SK-N-SH treated with all-trans-retinoic acid at 6 μM for 48 hours (cell line): ENCODE results near the gene ATG10.

Experiments
- ATAC-seq: fragments of 200-7000 bp; cut with Tn5 transposase; 3 replicates; pipeline ENCODE4 v1.9.1; 2020; ENCODE audit warnings: mild to moderate bottlenecking, moderate library complexity
- ARNTL ChIP-seq: fragments of 450-650 bp; formaldehyde crosslinking; IDR thresholded peaks from 2 replicates; pipeline ENCODE4 v1.5.0; 2020; ENCODE audit warnings: low read depth, mild to moderate bottlenecking, moderate library complexity, borderline replicate concordance
- BACH2 ChIP-seq: fragments of 250-450 bp; sonication (Bioruptor Pico); IDR thresholded peaks from 2 replicates; pipeline ENCODE4 v1.9.0; 2021; ENCODE audit warnings: mild to moderate bottlenecking, borderline replicate concordance
- CSDC2 ChIP-seq: fragments of 250-450 bp; sonication (Bioruptor Pico); IDR thresholded peaks from 2 replicates; pipeline ENCODE4 v1.5.0; 2020; ENCODE audit warnings: mild to moderate bottlenecking, moderate library complexity
- CSRNP3 ChIP-seq: fragments of 250-450 bp; sonication (Bioruptor Pico); IDR thresholded peaks from 2 replicates; pipeline ENCODE4 v1.5.1; 2021; ENCODE audit warnings: mild to moderate bottlenecking, moderate library complexity
- ESRRG ChIP-seq: fragments of 250-450 bp; sonication (Bioruptor Pico); IDR thresholded peaks from 2 replicates; pipeline ENCODE4 v1.6.1; 2021; ENCODE audit warnings: mild to moderate bottlenecking
- ISL1 ChIP-seq: fragments of 250-450 bp; sonication (Bioruptor Pico); IDR thresholded peaks from 2 replicates; pipeline ENCODE4 v2.1.2; 2022; ENCODE audit warnings: mild to moderate bottlenecking, moderate library complexity
- PPARA ChIP-seq: fragments of 250-450 bp; sonication (Bioruptor Pico); IDR thresholded peaks from 2 replicates; pipeline ENCODE4 v1.5.0; 2020; ENCODE audit warnings: mild to moderate bottlenecking, borderline replicate concordance
- RARB ChIP-seq: fragments of 250-450 bp; sonication (Bioruptor Pico); IDR thresholded peaks from 2 replicates; pipeline ENCODE4 v1.8.0; 2021; ENCODE audit warnings: mild to moderate bottlenecking, moderate library complexity
- TCF4 ChIP-seq: fragments of 250-450 bp; sonication (Bioruptor Pico); IDR thresholded peaks from 2 replicates; pipeline ENCODE4 v1.8.0; 2021; ENCODE audit warnings: mild to moderate bottlenecking, moderate library complexity, borderline replicate concordance
- TOX ChIP-seq: fragments of 250-450 bp; sonication (Bioruptor Pico); IDR thresholded peaks from 2 replicates; pipeline ENCODE4 v1.8.0; 2021; ENCODE audit warnings: mild to moderate bottlenecking, moderate library complexity, borderline replicate concordance
- TSHZ2 ChIP-seq: fragments of 250-450 bp; sonication (Bioruptor Pico); IDR thresholded peaks from 2 replicates; pipeline ENCODE4 v1.5.0; 2020; ENCODE audit warnings: mild to moderate bottlenecking, moderate library complexity
- ZC3H10 ChIP-seq: fragments of 250-450 bp; sonication (Bioruptor Pico); IDR thresholded peaks from 2 replicates; pipeline ENCODE4 v1.5.1; 2021; ENCODE audit warnings: mild to moderate bottlenecking, moderate library complexity
- ZFP3 ChIP-seq: fragments of 250-450 bp; sonication (Bioruptor Pico); IDR thresholded peaks from 2 replicates; pipeline ENCODE4 v1.5.0; 2020; ENCODE audit warnings: mild to moderate bottlenecking, moderate library complexity
- ZFP30 ChIP-seq: fragments of 450-650 bp; formaldehyde crosslinking; IDR thresholded peaks from 2 replicates; pipeline ENCODE4 v1.5.0; 2022; ENCODE audit warnings: mild to moderate bottlenecking, moderate library complexity
- ZNF565 ChIP-seq: fragments of 450-650 bp; formaldehyde crosslinking; conservative IDR thresholded peaks from 2 replicates; pipeline ENCODE4 v1.5.0; 2020; ENCODE audit warnings: low read depth, mild to moderate bottlenecking, moderate library complexity
- ZNF70 ChIP-seq: fragments of 450-650 bp; formaldehyde crosslinking; IDR thresholded peaks from 2 replicates; pipeline ENCODE4 v1.5.0; 2020; ENCODE audit warnings: mild to moderate bottlenecking, moderate library complexity
- TF ChIP-seq, protein P1 (sequence below): fragments of 250-450 bp; sonication (Bioruptor Pico); IDR thresholded peaks from 2 replicates; pipeline ENCODE4 v1.8.0; 2021; ENCODE audit warnings: low read depth, mild to moderate bottlenecking, moderate library complexity, borderline replicate concordance
- TF ChIP-seq, protein P2 (sequence below): fragments of 250-450 bp; sonication (Bioruptor Pico); IDR thresholded peaks from 2 replicates; pipeline ENCODE4 v1.5.1; 2020; ENCODE audit warnings: low read depth, mild to moderate bottlenecking, moderate library complexity
- TF ChIP-seq, protein P3 (sequence below): fragments of 250-450 bp; sonication (Bioruptor Pico); IDR thresholded peaks from 2 replicates; pipeline ENCODE4 v1.8.0; 2020; ENCODE audit warnings: mild to moderate bottlenecking, moderate library complexity, borderline replicate concordance

The ATG10 gene

DNA sequence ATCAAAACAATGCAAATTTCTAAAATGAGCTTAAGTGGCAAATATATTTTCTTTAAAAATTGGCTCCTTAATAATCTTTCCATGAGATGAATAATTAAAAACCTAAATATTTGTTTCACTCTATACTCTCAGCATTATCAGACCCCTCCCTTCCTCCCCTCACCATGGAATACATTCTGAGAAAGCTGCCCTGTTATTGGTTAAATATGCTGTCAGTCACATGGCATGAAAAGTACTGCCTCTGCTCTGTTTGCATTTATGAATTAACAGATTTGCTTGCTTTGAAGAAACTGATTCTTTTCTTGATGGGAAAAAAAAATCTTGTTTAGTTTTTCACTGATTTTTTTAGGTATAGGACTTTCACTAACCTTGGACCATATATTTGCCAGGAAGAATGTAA is 323.3 kb downstream of the ATG10 start:
- ATAC-seq: no peak
- TF ChIP-seq ZFP30 (no peak), ZC3H10 (CRISPR knock-in tag) (no peak), ESRRG (no peak), CSDC2 (CRISPR knock-in tag) (no peak), TOX (CRISPR knock-in tag) (no peak), TCF4 (CRISPR knock-in tag) (no peak), ARNTL (CRISPR knock-in tag) (no peak)
- TF ChIP-seq, protein P1, sequence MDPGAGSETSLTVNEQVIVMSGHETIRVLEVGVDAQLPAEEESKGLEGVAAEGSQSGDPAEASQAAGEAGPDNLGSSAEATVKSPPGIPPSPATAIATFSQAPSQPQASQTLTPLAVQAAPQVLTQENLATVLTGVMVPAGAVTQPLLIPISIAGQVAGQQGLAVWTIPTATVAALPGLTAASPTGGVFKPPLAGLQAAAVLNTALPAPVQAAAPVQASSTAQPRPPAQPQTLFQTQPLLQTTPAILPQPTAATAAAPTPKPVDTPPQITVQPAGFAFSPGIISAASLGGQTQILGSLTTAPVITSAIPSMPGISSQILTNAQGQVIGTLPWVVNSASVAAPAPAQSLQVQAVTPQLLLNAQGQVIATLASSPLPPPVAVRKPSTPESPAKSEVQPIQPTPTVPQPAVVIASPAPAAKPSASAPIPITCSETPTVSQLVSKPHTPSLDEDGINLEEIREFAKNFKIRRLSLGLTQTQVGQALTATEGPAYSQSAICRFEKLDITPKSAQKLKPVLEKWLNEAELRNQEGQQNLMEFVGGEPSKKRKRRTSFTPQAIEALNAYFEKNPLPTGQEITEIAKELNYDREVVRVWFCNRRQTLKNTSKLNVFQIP: no peak

DNA sequence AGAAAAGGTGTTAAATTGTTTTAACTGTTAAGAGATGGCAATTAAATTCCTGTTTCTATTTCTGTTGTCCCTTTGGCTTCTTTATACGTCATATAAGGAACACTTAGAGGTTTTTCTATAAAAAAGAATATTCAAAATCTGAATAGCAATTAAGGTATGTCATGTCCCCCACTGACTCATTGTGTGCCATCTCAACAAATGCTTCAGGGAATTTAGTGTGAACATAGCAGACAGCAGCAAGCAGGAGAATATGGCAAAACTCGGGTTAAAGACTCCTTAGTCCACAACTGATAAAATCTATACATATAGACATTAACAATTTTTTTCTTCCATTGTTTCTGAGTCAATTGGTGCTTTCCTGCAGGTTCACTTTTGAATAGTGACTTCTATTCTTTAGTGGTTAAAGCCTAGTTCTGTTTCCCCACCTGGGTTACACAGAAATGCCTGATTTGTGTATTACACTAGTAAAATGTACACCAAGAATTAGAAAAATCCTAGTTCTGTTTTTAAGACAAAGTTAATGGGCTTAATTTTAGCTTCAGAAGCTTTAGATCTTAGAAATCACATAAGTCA is 324.2 kb downstream of the ATG10 start:
- ATAC-seq: no peak
- TF ChIP-seq BACH2 (CRISPR knock-in tag) (no peak), ZNF70 (no peak), CSDC2 (CRISPR knock-in tag) (no peak), CSRNP3 (CRISPR knock-in tag) (no peak), TSHZ2 (CRISPR knock-in tag) (no peak), TOX (CRISPR knock-in tag) (no peak), PPARA (CRISPR knock-in tag) (no peak), ESRRG (no peak), ISL1 (CRISPR knock-in tag) (no peak), RARB (CRISPR knock-in tag) (no peak), ZFP3 (CRISPR knock-in tag) (no peak), ARNTL (CRISPR knock-in tag) (no peak), ZNF565 (CRISPR knock-in tag) (no peak), ZFP30 (no peak)
- TF ChIP-seq, protein P2, sequence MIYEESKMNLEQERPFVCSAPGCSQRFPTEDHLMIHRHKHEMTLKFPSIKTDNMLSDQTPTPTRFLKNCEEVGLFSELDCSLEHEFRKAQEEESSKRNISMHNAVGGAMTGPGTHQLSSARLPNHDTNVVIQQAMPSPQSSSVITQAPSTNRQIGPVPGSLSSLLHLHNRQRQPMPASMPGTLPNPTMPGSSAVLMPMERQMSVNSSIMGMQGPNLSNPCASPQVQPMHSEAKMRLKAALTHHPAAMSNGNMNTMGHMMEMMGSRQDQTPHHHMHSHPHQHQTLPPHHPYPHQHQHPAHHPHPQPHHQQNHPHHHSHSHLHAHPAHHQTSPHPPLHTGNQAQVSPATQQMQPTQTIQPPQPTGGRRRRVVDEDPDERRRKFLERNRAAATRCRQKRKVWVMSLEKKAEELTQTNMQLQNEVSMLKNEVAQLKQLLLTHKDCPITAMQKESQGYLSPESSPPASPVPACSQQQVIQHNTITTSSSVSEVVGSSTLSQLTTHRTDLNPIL (CRISPR knock-in tag): no peak
- TF ChIP-seq, protein P3, sequence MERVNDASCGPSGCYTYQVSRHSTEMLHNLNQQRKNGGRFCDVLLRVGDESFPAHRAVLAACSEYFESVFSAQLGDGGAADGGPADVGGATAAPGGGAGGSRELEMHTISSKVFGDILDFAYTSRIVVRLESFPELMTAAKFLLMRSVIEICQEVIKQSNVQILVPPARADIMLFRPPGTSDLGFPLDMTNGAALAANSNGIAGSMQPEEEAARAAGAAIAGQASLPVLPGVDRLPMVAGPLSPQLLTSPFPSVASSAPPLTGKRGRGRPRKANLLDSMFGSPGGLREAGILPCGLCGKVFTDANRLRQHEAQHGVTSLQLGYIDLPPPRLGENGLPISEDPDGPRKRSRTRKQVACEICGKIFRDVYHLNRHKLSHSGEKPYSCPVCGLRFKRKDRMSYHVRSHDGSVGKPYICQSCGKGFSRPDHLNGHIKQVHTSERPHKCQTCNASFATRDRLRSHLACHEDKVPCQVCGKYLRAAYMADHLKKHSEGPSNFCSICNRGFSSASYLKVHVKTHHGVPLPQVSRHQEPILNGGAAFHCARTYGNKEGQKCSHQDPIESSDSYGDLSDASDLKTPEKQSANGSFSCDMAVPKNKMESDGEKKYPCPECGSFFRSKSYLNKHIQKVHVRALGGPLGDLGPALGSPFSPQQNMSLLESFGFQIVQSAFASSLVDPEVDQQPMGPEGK (CRISPR knock-in tag): no peak
- TF ChIP-seq, protein P1: no peak

GRCh38 chr5:82296929-82297328 is 325.1 kb downstream of the ATG10 start:
- TF ChIP-seq TOX (CRISPR knock-in tag): no peak
- TF ChIP-seq TSHZ2 (CRISPR knock-in tag): no peak
- TF ChIP-seq, protein P1: no peak
- TF ChIP-seq, all 23 proteins: peak for 0
- ATAC-seq: no peak
